Measurements from ENCODE around the gene BHMT2.
A peak's percentile ranks its signal among the peaks of the same experiment; 100 is the strongest.

The BHMT2 gene, protein sequence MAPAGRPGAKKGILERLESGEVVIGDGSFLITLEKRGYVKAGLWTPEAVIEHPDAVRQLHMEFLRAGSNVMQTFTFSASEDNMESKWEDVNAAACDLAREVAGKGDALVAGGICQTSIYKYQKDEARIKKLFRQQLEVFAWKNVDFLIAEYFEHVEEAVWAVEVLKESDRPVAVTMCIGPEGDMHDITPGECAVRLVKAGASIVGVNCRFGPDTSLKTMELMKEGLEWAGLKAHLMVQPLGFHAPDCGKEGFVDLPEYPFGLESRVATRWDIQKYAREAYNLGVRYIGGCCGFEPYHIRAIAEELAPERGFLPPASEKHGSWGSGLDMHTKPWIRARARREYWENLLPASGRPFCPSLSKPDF

DNA sequence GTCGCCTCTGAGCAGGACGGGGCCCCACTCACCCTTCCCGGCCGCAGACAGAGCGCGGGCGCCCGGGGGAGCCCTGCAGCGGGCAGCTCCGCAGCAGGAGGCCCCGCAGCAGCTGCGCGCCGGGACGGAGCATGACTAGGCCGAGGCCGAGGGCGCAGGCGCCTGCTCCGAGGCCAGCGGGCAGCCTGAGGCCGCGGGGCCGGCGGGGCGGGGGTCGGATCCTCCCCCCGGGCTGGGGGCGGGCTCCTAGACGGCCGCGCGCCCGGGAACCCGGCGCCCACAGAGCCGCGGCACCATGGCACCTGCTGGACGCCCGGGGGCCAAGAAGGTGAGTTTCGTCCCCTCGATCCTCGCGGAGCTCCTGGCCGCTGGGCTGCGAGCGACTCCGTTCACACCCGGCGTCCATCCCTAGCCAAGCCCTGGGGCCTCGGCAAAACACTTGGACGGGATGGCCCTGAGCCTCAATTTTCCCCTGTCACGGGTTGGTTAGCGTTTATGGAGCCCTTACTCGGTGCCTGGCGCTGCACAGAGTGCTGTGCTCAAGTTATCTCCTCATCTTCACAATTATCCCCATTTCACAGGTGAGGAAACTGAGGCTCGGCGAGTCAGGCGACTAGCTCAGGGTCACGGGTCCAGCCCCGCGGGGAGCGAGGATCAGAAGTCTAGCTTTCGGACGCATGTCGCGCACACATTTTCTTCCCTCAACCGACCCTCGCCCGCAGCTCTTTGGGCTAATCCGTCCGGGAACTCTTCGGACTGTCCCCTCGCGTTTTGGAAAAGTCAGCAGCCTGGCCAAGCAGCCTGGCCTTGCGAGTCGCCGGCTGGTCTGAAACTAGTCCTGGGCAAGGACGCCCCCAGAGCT, at the start of gene BHMT2, which contains the start of gene DMGDH:
Gene BHMT2 (plus strand): TSS at position 280 of the 862 bp plus-strand sequence. CDS start 16 bp downstream, at position 296.
Gene DMGDH (minus strand): TSS at position 187 of the 862 bp plus-strand sequence. CDS start 54 bp downstream, at position 133.
- DNase-seq = peak; percentile 50 to 74

DNA sequence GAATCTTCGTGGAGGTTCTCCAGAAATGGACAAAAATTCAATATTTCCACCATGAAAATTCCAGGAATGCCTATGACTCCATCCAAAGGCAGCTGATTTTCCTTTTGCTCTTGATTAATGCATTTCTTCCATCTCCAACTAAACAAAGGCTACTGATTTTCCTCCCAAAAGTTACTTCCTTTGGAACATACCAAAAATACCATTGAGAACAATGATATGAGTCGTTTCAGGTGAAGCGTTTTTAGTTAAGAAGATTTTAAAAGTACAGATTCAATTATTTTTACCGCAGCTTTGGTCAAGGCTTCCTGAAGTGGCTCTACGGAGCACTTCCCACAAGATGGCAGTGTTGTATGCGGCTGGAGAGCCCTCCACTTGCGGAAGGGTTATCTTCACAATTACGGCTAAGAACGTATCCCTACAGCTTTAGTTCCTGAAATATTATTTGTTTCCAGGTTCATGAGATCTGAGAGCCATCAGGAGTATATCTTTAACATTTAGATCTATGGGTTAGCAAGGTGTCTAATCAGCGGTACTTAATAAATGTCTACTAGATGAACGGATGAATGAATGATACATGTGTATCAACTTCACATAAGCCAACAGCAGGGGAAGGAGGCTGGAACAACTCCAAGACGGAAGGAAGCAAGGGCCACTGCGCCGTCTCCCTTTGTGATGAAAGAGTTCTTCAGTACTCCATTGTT, 48.6 kb upstream of the BHMT2 start:
- DNase-seq = peak; percentile 23 to 50

DNA sequence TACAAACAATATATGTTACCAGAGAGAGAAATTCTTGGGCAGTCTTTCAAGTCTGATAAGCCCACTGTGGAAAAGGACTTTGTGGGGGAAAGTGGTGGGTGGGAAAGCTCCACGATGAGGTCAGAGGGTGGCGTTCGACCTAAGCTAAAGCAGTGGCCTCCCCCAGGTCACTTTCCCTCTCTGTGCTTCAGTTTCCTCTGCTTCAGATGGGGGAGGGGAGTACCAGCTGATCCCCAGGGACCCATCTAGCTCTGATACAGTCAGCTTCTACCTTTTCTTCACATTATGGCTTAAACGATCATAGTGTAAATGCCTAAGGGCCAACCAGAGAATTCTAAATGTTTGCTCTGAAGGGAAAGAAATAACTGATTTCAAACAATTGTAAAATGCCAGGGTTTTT, 47.8 kb upstream of the BHMT2 start:
- DNase-seq = no peak

DNA sequence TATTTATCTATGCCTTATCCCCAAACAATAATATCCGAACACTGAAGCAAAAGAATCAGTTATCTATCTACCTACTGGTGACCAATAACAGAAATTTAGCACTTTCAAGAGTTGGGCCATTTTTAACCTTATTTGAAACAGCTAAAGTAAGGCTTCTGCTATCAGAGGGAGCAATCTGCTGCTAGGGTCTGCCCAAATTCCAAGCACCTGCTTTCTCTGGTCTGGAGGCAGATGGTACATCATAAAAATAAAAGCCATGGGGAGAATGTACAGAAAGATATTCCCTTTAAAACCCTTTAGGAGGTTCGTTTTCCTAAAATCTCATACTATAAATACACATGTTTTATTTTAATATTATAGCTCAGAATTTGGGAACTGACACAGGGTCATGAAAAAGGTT, 46.8 kb upstream of the BHMT2 start:
- no peak for DNase-seq

DNA sequence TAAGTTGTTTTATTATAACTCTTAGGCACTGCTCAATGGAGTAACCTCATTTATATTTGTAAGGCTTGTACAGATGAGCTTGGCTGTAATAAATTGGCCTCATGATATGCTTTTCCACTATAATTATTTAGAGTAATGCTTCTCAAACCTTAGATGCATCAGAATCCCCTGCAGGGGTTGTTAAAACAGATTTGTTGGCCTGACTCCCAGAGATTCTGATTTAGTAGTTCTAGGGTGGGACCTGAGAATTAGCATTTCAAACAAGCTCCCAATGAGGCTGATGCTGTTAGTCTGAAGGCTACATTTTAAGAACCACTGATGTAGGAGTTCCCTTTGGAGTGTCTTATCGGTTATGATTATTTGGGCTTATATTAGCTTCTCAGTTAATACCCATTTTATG, 46.2 kb upstream of the BHMT2 start:
- no peak for DNase-seq

DNA sequence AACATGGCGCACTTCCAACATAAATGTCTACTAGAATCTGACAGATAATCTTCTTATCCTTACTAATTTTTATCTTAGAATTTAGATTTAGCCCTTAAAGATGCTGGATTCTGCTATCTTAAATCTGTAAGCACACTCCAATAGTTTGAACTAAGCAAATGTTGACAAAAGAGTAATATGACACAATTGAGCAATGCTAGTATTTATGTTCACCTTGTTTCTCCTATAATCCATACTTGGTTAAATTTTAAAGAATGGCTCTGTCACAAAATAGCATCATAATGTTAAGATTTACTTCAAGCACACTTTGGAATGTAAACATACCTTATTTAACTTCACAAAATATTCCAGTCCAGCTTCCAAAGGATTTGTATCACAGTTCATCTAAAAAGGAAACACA, 45.6 kb upstream of the BHMT2 start:
- no peak for DNase-seq

DNA sequence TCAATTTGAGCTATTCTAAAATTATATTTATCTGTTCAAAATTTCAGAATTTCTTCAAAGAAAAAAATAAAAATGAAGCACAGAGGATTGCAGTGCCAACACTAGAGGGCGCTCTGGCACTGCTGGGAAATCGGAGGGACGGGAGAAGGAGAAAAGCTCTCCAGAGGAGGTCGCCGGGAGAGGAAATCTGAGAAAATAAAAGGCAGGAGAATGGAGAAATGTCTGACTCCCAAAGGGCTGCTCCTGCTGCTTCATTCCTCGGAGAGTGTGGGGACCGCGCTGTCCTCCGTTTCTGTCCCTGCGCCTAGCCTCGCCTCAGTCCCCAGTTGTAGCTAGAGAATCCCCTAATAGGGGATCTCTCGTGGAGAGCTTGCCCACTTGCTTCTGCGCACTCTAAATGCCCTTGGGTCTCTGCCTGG, 44.5 kb upstream of the BHMT2 start:
- DNase-seq = peak; percentile 16 to 35

DNA sequence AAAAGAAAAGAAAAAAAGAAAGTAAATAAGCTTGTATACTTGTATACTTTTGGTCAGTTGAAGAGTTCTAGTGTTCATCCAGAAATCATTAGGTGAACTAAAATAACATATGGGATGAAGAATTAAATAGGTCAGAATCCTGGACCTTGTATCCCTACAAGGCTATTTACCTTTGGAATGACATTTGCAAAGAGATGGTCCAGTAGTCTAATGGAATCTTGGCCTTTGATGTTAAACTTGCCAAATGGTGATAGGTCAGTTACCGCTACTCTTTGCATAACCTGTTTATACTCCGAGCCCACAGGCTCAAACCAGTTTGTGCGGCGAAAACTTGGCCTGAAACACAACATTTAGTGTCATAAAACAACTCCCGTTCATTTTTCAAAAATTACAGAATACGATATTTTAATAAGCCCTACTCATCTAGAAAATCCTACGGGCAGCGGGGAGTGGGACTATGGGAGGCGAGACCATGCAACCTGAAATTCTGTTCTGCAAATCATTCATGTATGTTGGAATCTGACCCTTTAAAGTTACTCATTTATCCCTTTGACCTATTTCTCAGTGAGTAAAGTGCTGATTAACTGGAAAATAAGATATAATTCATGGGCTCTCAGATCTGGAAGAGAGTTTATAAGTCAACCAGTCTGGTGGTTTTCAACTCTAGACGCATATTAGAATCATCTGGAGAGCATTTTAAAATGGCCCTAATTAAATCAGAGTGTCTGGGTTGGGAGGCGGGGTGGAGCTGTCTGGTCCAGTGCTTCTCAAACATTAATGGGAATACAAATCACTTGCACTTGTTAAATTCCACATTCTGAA, 38.7 kb upstream of the BHMT2 start:
- DNase-seq = no peak

DNA sequence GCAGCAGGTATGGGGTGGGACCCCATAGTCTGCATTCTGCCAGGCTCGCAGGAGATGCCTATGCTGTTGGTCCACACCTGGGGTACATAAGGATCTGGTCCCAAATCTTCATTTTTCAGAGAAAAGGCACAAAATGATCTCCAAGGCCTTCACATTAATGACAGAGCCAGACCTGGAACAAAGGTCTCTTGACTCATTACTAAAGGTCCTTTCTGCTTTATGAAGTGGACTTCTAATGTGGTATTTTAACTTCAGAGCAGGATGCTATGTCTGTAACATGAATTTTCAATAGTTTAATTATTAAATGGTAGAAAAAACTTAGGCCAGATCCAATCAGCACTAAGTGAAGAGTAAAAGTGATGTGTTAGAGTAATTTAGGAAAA, 38.1 kb upstream of the BHMT2 start:
- no peak for DNase-seq

DNA sequence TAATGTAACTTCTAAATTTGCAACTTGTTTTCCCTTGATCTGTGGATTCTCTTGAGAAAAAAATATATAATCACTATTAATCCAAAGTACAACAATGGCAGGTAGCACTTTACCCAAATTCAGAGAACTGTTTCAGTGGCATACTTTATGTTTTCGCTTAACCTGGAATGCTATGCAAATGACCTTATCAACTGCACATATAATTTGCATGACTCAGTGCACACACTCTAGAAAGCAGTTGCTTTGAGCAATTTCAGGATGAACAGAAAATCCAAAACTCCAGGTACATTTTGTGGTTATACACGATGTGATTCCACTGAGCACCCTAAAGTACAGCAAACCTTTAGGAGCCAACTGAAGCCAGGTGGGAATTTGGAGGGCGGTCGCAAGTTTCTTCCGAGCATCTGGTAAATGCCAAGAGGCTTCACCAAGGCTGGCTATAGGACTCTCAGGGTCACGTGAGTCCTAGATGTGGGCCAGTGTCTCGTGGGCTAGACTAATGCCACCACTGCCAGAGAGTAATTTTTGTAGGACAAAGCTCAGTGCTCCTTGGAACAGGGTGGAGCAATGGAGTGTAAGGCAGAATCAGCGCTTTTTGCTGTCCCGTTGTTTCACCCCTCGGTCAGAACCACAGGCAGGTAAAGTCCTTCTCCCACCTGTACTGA, 37.4 kb upstream of the BHMT2 start:
- no peak for DNase-seq

DNA sequence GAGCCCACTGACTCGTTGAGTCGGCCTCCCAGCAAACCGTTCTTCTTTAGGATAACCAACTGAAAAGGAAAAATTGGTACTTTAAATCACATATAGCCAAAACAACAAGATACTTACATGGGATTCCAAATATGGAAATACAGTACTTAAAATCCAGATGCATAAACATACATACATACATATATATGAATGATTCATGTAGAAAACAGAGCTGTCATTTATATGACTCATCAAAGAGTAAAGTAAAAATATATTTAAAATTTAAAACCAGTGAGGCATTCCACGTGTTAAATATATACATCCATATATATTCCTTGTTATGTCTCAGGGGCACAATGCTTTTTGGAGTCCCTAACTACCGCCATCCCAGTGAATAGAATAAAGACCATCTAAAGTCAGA, 36.8 kb upstream of the BHMT2 start:
- no peak for DNase-seq

DNA sequence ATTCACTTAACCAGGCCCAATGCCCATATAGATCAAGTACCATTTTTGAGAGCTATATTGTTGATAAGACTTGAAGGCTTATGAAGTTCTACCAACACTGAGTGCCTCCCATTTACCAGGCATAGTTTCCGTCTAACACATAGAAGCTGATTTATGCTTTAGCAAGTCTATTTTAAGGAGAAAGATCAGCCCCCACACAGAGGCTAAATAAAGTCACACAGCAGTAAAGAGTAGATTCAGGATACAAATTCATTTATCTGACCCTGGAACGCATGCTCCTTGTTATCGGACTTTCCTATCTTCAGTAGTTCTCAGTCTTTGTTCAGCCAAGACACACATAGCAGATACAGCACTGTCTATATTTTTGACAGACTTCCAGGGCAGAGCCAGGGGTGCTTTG, 34.3 kb upstream of the BHMT2 start:
- DNase-seq = no peak

DNA sequence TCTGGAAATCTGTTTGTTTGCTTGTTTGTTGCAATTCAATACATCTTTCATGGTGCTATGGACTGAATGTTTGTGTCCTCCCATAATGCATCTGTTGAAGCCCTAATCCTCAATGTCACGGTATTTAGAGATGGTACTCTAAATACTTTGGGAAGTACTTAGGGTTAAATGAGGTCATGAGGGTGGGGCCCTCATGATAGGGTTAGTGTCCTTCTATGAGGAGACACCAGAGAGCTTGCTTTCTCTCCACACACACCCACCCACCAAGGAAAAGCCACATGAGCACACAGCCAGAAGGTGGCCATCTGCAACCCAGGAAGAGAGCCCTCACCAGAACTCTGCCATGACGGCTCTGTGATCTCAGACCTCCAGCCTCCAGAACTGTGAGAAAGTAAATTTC, 32.8 kb upstream of the BHMT2 start:
- DNase-seq = no peak

DNA sequence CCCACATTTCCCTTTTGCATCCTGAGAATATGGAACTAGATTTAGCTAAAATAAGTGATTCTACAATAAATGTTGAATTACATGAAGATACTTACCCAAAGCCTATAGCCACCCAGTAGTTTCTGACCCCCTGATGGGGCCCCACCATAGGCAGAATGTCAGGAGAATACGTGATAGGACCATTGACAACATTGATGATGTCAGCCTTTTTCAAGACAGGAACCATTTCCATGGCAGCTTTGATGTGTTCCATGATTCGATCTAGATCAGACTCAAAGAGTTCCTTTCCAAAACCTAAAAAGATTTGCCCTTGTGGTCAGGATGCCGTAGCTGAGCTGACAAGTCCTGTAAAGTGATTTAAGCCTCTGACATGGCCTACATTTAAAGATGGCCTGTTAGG, 27.4 kb upstream of the BHMT2 start:
- DNase-seq = no peak

DNA sequence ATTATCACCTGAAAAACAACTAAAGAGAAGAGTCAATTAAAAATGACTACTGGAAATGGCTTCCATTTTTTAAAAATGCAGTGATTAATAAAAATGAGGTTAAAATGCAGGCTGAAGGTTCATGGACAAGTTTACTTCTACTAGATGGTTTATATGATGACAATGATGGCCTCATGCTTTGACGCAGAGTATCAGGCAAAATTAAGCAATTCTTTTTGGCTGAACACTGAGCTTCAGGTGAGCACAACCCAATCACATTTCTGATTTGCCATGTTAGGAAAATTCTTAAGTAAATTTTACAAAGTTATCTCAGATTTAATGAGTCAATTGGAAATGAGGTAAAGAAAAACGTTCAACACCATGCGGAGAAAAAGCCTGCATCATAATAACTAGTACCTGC, 22.4 kb upstream of the BHMT2 start:
- DNase-seq = no peak

DNA sequence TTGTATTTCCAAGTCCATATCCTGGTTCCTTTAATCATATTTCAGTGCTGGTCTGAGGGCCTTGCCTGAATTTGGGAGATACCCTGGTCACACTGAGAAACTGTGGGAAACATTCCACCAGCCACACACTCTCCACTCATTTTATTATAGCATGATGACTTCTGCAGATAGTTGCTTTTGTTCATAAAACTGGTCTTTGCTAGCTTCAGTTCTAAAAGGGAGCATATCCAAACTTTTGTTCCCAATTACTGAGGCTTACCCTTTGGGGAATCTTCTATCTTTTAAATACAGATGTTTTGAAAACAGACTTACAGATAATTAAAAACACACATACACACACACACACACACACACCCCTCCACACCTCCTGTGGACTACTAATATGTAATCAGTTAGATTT, 21.1 kb upstream of the BHMT2 start:
- DNase-seq = no peak

DNA sequence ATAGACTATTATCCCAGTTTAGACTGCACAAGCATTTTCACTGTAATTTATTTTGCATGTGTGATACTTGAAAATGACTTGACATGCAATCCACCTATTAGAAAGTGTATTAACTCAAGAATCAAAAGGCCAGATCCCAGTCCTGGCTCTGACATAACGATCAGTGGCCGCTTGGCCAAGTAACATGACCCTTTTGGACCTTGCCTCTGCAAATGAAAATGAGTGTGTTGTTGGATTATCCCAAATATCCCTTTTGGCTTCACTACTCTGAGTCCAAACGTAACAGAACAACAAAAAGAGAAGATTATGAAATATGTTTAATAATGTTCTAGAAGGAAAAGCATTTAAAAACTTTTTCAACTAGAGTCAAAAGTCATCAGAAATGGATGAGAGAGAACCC, 19.1 kb upstream of the BHMT2 start:
- DNase-seq = no peak

DNA sequence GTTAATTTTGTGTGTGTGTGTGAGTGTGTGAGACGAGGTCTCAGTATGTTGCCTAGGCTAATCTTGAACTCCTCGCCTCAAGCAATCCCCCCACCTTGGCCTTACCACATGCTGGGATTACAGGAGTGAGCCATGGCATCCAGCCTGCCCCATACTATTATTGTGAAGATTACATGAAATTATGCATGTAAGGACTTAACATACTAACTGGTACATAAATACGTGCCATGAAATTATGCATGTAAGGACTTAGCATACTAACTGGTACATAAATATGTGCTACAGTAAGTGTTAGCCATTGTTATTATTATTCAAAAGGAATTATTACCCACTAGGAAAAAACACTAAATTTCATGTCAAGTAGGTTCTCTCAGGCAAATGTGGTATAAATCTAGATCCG, 16.2 kb upstream of the BHMT2 start:
- DNase-seq = no peak

DNA sequence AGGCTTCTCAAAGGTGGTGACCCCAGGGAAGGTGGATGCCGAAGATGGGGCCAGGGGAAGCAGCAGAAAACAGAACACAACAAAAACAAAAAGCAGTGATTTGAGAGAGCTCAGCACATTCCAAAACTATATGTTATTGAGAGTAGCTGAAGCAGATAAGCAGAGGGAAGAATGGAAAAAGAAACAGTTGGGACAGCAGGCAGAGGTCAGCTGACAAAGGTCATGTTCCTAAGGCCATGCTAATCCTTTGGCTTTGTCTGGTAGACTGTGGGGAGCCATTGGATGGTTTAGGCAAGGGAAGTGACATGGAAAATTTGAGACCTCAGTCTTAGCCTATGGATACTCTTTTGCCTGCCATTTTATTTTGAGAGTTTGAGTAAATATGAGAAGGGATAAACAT, 14.6 kb upstream of the BHMT2 start:
- no peak for DNase-seq

DNA sequence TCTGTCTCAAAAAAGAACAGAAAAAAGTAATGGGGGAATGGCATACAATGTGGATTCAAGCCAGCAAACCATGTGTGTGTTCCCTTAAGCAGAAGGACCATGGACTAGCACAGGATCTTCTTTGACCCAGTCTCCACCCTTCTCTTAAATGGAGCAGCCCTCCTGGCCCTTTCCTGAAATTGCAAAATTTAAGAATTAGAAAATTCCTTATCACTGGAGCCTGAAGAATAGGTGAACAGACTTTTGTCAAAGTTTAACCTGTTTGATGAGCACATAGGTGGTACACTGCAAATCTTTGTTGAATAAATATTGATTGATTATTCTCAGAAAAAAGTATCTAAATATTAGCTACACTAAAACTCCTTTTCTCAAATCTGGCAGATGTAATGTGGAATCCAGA, 12.7 kb upstream of the BHMT2 start:
- DNase-seq = no peak

DNA sequence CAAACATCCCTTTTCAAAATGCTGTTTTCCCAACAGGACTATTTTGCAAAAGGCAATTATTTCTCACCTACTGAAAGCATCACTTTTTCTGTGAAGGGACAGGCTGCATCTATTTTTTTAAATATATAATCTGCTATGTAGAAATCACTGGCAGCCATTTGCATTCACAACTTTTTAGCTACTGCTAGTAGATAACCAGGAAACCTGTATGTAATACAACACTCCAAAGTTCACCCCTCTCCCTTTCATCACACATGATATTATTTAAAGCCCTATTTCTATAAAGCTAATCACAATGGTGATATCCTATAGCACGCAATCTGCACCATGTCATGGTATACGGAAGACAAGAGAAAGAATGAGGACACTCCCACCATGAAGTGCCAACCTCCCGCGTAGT, 9.9 kb upstream of the BHMT2 start:
- no peak for DNase-seq

DNA sequence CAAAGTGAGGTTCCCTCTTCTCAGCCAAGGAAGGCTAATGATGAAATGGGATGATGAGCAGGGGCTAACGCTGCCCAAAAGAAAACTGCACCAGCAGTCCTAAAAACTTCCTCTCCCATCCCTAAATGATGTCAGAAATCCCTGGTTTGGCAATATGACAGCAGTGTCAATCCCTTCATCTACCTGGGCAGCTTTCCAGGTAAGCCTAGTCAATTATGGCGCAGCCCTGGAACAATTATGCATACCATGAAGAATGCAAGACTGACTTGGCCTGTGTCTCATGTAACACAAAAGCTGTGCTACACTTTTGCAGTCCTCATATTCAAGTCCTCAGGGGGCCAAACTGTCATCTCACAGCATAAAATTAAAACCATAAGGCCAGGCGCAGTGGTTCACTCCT, 7.1 kb upstream of the BHMT2 start:
- no peak for DNase-seq
